HG03060 (cell line): Measurements from ENCODE around the gene HAPSTR1.

ENCODE experiments used
- ATAC-seq: cut with Tn5 transposase; IDR thresholded peaks from one replicate; pipeline ENCODE4 v1.9.1; 2021; ENCODE audit warnings: low read depth, moderate number of reproducible peaks; ENCODE audit not compliant: unreplicated experiment

The HAPSTR1 gene

DNA sequence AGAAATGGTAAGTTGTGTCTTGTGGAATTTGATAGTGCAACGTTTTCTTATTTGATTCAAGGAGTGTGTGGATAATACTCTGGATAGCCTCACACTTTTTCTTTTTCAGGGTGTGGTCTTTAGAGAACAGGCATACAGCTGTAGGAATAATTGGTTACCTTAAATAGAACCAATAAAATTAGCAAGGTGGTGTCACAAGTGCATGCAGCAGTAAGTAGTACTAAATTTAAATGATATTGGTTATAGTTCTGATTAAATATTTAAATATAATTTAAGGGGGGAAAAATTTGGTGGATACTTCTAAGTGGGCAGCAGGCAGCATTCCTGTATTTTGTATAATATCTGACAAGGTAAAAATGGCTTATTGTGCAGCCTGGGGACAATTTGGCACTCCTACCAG lies 3.7 kb downstream of the HAPSTR1 start:
- no peak for ATAC-seq

- no peak for ATAC-seq
These were observed 4.4 kb downstream of the HAPSTR1 start for GRCh38 chr16:9095656-9096397.

DNA sequence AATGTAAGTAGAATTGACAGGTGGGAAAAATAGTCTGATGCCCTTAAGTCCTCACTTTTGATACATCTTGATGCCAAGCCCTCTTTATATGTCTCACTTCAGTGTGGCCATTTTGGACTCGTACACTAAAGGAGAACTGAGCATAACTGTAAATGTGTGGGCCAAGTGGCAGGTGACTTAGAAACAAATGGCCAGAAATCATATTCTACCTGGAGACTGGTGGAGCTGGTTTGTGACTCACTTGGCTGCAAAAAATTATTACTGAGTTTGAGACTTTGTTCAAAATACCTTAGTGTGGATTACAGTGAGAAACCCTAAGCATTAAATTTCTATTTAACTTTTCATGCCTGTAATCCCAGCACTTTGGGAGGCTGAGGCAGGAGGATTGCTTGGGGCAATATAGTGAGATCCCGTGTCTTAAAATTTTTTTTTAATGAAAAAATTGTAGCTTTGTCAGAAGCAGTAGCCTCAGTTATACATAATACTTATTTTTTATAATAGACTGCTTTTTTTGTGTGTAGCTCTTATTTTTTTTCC lies 5.0 kb downstream of the HAPSTR1 start:
- ATAC-seq, result no peak

DNA sequence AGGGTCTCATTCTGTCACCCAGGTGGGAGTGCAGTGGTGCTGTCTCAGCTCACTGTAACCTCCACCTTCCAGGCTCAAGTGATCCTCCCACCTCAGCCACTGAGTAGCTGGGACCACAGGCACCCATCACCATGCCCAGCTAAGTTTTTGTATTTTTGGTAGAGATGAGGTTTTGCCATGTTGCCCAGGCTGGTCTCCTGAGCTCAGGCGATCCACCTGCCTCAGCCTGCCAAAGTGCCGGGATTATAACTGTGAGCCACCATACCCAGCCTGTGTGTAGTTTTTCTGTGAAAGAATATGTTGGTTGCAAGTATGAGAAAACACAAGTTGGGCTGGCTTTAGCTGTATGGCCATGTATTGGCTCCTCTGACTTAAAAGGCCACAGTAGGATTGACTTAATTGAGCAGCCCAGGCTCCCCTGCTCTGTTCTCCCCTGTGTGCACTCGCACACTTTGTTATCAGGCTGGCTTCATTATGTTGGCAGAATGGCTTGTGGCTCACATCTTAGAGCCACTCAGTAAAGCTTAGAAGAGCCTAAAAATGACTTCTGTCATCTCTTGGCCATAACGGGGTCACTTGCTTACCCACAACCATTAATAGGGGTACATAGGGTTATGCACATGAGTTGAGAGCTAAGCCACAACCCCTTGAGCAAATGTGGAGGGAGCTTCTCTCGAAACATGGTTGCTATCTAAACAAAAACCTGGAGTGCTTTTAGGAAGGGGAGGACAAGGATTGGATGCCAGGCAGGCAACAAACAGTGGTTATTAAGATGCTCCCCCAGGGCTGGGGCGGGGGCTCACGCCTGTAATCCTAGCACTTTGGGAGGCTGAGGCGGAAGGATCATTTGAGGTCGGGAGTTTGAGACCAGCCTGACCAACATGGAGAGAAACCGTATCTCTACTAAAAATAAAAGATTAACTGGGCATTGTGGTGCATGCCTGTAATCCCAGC lies 6.1 kb downstream of the HAPSTR1 start:
- ATAC-seq, result no peak

DNA sequence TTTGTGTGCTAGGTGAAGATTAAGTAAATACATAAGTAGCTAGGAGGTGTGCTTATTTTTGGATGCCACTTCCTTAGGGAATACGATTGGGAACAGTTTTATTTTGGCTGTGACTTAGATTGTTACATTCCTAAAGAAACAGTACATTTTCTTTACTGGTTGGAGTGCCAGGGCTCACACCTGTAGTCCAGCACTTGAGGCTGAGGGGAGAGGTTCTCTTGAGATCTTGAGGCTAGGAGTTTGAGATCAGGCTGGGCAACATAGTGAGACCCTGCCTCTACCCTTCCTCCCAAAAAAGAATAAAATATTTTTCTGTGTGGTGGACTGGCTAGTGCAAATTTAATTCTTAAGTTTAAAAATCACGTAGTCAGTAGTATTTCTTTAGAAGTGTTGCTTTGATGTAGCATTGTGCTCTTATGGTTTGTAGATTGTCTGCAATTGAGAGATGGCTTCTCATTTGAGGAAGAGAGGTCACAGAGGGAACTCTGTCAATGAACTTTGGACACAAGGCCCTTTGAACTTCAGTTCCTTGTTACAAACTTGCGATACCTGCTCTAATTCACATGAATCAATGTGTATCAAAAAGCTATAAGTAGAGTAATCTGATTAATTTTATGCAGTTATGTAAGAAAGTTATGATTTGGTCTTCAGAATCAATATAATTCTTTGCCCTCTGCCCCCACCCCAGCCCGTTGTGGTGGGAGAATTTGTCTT lies 7.1 kb downstream of the HAPSTR1 start:
- no peak for ATAC-seq

GRCh38 chr16:9099131-9099625 lies 7.7 kb downstream of the HAPSTR1 start:
- ATAC-seq, result no peak

DNA sequence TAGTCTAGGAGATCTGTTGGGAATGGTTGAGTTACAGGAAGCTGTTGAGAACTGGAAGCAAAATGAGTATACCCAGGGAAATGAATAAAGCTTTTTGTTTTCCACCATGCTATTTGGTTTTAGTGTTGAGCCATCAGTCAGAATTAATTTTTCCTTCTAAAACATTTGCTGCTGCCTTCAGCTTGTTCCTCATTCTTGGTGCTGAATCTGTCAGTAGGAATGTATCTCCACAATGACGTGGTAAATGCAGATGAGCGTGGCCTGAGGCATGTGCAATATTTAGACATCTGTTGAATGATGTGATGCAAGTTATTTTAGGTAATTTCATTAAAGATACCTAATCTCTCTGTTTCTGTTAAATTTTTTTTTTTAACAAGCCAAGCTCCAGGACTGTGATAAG lies 10.9 kb downstream of the HAPSTR1 start:
- ATAC-seq, result no peak

DNA sequence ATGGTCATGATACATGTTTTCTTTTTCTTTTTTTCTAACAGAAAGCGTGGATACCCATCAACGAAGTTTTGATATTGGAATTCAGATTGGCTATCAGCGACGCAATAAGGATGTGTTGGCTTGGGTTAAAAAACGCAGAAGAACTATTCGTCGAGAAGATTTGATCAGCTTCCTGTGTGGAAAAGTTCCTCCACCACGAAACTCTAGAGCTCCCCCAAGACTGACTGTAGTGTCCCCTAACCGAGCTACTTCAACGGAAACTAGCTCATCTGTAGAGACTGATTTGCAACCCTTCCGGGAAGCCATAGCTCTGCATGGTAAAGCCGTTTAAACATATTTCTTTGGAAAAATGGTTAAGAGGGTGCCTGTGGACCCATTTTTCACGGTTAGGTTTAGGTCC lies 11.5 kb downstream of the HAPSTR1 start:
- no peak for ATAC-seq

DNA sequence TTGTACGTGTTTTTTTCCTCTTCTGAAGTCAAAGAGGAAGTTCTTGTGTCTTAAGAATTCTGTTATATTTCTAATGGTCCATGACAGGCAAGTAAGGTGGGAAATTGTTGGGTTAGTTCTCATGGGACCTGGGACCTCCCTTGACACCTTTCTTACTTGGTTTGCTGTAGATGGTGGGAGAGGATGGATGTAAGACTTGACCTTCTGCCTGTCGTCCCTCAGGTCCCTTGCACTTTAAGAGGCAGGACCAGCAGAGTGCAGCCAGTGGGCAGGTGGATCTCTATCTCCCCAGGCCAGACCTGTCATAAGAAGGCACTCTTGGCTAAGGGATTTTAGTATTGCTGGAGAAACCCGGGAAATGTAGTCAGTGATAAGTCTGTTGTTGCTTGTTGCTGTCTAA lies 12.1 kb downstream of the HAPSTR1 start:
- ATAC-seq, result no peak

GRCh38 chr16:9105189-9105588 lies 13.7 kb downstream of the HAPSTR1 start:
- ATAC-seq, result no peak

- ATAC-seq, result no peak
These were observed 15.9 kb downstream of the HAPSTR1 start for GRCh38 chr16:9107025-9107970.

DNA sequence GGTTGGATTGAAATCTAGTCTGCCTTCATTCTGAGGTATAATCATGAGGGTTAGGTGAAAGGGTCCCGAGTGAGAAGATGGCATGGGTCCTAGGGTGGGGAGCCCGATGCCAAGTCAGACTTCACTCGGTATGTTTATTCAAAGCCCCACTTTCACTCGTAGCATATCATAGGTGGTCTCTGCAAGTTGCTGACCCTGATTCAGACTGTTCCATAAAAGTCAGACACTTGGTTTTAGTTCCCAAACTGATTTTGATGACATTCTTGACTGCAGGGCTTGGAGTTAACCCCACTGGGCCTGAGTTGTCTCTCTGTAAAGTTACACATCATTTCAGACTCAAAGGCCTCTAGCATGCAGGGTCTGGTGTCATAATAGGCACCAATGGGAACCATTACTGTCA lies 17.8 kb downstream of the HAPSTR1 start:
- no peak for ATAC-seq

- ATAC-seq, result no peak
These were observed 20.9 kb downstream of the HAPSTR1 start for GRCh38 chr16:9112166-9112843.

DNA sequence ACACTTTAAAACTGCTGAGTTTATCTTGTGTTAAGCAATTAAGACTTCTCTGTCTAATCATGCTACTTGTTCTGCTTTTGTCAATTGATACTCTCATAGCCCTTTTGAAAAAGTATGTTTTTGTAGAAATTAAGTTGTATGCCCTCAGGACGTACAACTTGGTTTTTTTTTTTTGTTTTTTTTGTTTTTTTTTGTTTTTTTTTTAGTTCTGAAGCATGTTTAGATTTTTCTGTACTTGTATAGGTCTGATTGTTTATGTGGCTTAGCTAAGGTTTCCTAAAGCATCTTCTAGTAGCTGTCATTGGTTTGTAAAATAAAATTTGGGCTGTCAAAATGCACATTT lies 21.4 kb downstream of the HAPSTR1 start:
- ATAC-seq, result no peak

DNA sequence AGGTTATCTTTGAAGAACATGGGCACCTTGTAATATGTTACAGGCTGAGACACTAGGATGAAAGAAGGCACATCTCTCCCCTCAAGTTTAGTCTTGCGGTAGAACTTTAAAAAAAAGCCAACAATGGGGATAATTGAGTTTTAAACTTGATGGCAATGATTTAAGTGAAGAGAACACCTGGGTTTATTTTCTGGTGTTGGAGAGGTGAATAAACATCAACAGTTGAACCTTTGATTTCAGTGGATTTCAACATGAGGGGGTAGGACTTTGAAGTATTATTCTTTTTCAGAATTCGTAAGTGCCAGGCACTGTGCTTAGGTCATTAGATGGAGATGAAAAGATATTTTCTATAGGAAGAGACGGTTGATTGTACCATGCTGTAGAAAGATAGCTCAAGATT lies 22.3 kb downstream of the HAPSTR1 start:
- no peak for ATAC-seq

- no peak for ATAC-seq
These were observed 22.7 kb downstream of the HAPSTR1 start for GRCh38 chr16:9114112-9114511.

- no peak for ATAC-seq
These were observed 23.4 kb downstream of the HAPSTR1 start for GRCh38 chr16:9114842-9115241.

GRCh38 chr16:9115277-9115676 lies 23.8 kb downstream of the HAPSTR1 start:
- ATAC-seq, result no peak

DNA sequence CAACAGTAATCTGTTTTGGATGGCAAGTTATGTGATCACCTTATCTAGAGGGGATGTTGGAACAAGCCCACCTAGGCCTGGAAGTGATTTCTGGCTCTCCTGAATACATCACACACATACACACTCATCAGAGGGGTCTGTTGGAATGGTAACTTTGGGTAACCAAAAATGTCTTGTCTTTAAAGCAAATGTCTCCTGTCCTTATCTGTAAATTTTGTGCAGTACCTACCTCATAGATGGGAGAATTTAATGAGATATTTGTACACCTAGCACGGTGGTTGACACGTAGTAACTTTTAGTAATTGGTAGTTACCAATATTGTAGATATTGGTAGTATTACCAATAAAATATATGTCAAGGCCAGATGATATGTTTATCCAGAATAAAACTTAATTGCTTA lies 24.7 kb downstream of the HAPSTR1 start:
- ATAC-seq, result no peak
